Hematopoietic multipotent progenitor cell treated with erythropoietin and hydrocortisone succinate and interleukin-3 and kit ligand, for 15 days (in vitro differentiated cells): ENCODE results near the gene TNC.

Source experiments
- DNase-seq: peaks from one replicate; pipeline ENCODE4 v3.0.0-alpha.2; 2015; ENCODE audit warnings: low spot score

The TNC gene

GRCh38 chr9:115008536-115009270 is 109.3 kb downstream of the TNC start:
- DNase-seq = no peak

GRCh38 chr9:115006660-115007059 is 111.3 kb downstream of the TNC start:
- DNase-seq = no peak

GRCh38 chr9:115005322-115005721 is 112.6 kb downstream of the TNC start:
- no peak for DNase-seq

DNA sequence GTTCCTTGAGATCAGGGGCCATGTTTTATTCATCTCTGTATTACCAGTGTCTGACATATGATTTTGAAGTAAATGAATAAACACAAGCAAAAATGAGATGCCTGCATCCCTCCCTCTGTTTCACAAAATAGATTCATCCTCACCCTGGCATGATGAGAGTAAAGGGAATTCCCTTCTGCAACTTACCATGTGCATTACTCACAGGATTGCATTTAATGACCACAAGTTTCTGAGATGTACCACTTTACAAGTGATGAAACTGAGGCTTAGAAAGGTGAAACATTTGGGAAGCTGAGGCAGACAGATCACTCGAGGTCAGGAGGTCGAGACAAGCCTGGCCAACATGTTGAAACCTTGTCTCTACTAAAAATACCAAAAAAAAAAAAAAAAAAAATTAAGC is 113.4 kb downstream of the TNC start:
- no peak for DNase-seq

DNA sequence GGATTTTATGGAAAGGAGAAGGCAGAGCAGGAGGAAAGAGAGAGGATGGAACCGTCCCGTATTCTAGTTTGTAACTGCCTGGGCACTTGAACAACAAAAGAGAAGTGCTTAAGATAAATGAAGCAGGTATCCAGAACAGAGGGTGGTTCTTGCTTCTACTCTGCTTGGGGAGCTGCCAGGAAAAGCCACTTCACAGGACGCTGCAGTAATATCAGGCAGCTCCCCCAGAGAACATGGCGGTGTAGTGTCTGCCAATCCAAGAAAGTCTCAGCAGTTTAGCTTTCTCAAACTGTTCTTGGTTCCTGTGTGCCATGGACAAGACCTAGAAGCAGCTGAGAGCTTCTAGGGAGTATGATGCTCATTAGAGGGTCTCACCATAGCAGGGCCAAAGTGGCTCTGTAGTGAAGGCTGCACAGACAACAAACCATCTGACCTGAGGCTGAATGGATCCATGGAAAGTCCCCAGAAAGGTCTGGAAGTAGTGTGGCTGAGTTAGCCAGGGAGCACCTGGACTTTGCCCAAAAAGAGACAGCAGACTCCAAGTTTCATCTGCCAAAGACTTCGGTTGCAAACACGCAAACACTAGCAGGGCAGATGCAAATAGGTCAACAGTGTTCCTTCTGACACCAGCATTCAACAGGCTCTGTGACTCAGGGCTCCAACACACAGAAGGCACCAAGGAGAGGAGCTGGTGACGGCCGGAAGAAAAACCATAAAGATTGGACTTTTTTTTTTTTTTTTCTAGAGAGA is 115.4 kb downstream of the TNC start:
- DNase-seq = no peak

- no peak for DNase-seq
Observed at GRCh38 chr9:115000217-115000639, 117.7 kb downstream of the TNC start.

- DNase-seq = no peak
Observed at GRCh38 chr9:114998326-114998725, 119.6 kb downstream of the TNC start.

GRCh38 chr9:114995681-114996221 is 122.2 kb downstream of the TNC start:
- no peak for DNase-seq

DNA sequence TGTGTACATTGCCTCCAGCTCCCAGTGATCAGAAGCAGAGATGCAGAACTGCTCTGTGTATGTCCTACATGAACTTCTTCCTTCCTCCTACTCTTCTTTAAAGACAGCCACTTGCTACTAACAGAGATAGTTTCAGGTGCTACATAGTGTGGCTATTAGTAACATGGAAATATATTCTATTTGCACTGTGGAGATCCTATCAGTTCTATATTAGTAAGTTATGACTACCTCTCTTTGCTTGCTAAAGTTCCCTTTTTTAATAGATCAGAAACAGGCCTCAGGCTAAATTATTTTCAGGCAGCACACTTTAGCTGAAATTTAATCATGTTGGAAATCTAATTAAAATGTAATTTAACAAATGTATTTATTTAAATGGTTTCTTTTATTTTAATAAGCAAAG is 123.2 kb downstream of the TNC start:
- DNase-seq = no peak

DNA sequence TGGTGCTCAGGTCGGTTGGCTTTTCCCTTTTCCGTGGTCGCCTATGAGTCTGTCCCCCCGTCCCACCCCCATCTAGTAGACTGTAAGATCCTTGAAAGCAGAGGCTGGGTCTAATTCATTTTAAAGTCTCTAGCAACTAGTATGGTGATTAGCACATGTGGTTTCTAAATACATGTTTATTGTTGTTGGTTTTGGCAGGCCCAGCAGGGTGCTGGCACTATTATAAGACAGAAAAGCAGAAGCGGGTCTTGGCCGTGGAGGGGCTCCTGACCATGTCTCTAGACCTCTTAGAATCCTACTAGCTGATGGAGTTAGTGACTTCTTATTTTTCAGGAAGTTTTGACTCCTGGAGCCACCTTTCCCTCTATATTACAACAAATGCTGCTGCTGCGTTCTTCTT is 126.1 kb downstream of the TNC start:
- DNase-seq = no peak

DNA sequence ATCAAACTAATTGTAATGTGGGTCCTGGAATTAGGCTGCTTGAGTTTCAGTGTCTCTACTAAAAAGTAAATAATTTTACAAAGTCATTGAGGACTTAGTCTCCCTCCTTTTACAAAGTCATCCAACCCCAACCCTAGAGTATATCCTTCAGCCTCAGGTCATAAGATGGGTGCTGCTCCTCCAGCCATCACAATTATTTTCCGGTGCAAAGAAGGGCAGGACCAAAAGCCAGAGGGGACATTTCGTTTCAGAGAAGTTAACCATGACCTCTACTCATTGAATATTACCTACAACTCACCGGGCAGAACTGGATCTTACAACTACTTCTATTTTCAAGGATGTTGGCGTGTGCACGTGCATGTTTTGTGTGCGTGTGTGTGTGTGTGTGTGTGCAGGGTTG is 127.1 kb downstream of the TNC start:
- no peak for DNase-seq

DNA sequence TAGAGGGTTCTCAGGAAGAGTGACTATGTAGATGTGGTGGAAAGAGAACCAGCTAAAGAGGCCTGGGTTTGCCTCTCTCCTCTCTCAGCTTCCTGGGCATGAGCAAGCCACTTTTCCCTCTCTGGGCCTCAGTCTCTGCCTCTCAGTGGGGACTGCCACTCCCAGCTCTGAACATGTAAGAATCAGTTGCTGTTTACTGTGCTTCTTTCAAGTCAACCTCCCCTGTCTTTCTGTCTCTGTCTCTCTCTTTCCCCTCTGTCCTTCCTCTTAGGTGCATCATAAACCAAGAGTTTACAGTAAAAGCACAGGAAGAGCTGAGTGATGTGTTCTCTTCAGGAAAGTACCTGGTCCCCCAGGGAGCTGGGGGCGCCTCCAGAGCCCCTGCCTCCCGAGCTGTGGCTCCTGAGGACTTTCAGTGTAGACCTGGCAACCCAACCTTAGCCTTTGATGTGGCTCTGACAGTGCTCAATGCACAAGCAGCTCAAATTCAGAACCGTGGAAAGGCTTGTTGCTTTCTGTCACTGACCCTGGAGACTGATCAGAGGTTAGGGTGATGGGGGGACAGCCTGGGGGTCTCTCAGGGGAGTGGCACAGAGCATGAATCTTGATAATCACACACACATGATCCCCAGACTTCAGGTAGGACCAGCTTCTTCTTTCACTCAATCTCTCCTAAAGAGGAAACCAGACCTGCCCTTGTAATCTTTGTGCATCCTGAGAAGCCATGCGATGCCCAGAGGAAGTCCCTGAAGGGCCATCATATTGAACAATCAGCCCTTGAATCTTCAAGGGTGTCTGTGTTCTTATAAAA is 128.2 kb downstream of the TNC start:
- no peak for DNase-seq

GRCh38 chr9:114988962-114989599 is 128.9 kb downstream of the TNC start:
- no peak for DNase-seq

GRCh38 chr9:114987116-114987515 is 130.8 kb downstream of the TNC start:
- DNase-seq = no peak

DNA sequence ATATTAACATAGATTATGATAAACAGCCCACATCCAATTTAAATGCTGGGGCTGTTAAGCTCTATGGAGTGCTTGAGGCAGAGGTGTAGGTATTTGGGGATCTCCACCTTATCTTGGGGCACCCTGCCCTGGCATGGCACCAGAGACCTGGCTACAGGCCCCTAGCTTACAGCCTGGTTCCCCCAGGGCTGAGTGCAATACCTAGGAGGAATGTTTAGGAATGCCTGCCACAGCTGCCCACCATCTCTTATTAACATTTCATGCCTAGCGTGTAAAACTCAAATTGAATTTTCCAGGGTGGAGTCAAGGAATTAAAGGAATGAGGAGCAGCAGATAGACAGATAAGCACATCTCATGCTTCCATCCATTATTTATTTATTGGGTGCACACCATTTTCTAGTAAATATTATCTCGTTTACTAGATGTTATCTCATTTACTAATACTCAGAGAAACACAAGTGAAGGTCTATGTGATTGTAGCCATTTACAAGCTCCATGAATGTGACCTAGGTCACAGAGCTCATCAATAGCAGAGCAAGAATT is 131.9 kb downstream of the TNC start:
- no peak for DNase-seq

DNA sequence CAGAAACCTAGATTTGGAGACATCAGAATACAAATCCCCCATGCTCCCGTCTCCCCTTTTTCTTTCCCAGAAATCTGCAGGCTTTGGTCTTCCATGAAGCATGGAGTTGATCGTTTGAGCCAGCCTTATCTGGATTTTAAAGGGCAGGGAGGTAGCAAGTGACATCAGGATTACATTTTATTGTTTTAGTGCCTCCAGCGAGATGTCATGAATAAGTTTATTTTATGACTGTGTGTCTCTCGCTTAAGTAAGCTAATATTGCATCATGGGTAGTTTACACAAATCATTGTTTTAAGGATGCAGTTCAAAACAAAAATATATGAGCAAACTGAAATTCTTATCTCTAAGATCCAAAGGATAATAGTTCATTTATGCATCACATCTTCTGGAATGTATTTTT is 136.9 kb downstream of the TNC start:
- DNase-seq = no peak

- DNase-seq = no peak
Observed at GRCh38 chr9:114973216-114973615, 144.7 kb downstream of the TNC start.

DNA sequence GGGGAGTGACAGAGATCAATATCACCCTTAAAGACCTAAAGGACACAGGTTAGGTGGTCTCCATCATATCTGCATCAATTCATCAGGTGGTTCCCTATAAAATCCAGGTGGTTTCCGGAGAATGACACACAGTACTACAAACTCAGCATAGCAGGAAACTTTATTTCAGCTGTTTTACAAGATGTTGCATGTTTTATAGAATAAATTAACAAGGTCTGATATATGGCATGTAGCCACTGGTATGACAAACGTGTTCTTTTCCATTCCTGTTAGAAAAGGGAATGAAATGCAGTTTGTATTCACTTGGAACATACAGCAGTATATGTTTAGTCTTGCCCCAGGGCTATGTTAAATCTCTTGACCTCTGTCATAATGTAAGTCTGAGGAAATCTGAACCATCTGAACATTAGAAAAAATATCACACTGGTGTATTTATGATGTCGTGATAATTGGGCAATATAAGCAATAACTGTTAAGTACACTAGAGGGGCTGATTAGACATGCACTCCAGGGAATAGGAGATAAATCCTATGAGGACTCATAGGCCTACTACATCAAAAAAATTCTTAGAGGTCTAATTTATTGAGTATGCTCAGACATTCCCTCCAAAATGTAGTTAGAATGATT is 145.3 kb downstream of the TNC start:
- DNase-seq = no peak
